ENCODE data around the gene UGT1A1.

The UGT1A1 gene

GRCh38 chr2:233799087-233799665 lies 39.1 kb downstream of the UGT1A1 start:
- no peak for DNase-seq

- no peak for DNase-seq
Observed at GRCh38 chr2:233799716-233800115, 39.6 kb downstream of the UGT1A1 start.

GRCh38 chr2:233800208-233800607 lies 40.1 kb downstream of the UGT1A1 start:
- DNase-seq: no peak

- no peak for DNase-seq
Observed at GRCh38 chr2:233801357-233802131, 41.5 kb downstream of the UGT1A1 start.

GRCh38 chr2:233802132-233802815 lies 42.2 kb downstream of the UGT1A1 start:
- no peak for DNase-seq

GRCh38 chr2:233803292-233803911 lies 43.3 kb downstream of the UGT1A1 start:
- DNase-seq: no peak

GRCh38 chr2:233803994-233804393 lies 43.9 kb downstream of the UGT1A1 start:
- DNase-seq: no peak

- DNase-seq: no peak
Observed at GRCh38 chr2:233807215-233807865, 47.3 kb downstream of the UGT1A1 start.

- DNase-seq: no peak
Observed at GRCh38 chr2:233807966-233808935, 48.2 kb downstream of the UGT1A1 start.

GRCh38 chr2:233810385-233810784 lies 50.3 kb downstream of the UGT1A1 start:
- no peak for DNase-seq

GRCh38 chr2:233811087-233811486 lies 51.0 kb downstream of the UGT1A1 start:
- no peak for DNase-seq

GRCh38 chr2:233811732-233812131 lies 51.7 kb downstream of the UGT1A1 start:
- DNase-seq: no peak

GRCh38 chr2:233813236-233814055 lies 53.4 kb downstream of the UGT1A1 start:
- DNase-seq: no peak

GRCh38 chr2:233814056-233814835 lies 54.2 kb downstream of the UGT1A1 start:
- no peak for DNase-seq

GRCh38 chr2:233815861-233816260 lies 55.8 kb downstream of the UGT1A1 start:
- no peak for DNase-seq

GRCh38 chr2:233816334-233816733 lies 56.3 kb downstream of the UGT1A1 start:
- DNase-seq: no peak

- no peak for DNase-seq
Observed at GRCh38 chr2:233816771-233817170, 56.7 kb downstream of the UGT1A1 start.

GRCh38 chr2:233817361-233817911 lies 57.4 kb downstream of the UGT1A1 start:
- no peak for DNase-seq

GRCh38 chr2:233817995-233818638 lies 58.0 kb downstream of the UGT1A1 start:
- no peak for DNase-seq
